GM12878 (cell line): ENCODE results near the gene UBE2F. TPM values are rescaled to one million over a fixed set of nuclear protein-coding genes. Genes with fewer than 3 reads are reported as not detected.

Experiments
- ATAC-seq: fragments of 200-7000 bp; cut with Tn5 transposase; 3 replicates; pipeline ENCODE4 v1.9.1; 2020; ENCODE audit warnings: mild to moderate bottlenecking, moderate library complexity
- Bru-seq: library from RNA; stranded (reverse); fragments of 400-500 nt; gene quantifications from one replicate; lab custom pipeline; 2021; lab: Mats Ljungman, UMichigan
- BruChase-seq, 2 experiments: library from RNA; stranded (reverse); fragments of 400-500 nt; gene quantifications; one replicate each; lab custom pipeline; 2021; lab: Mats Ljungman, UMichigan
- BruUV-seq: library from RNA; stranded (reverse); fragments of 400-500 nt; replicated peaks from 2 replicates; lab custom pipeline; 2021; lab: Mats Ljungman, UMichigan
- CTCF ChIA-PET: fragments of 300-600 bp; sonication (Branson Sonifier 250); formaldehyde crosslinking; extraction: SDS; loops from one replicate; lab custom pipeline; 2021; ENCODE audit warnings: inconsistent platforms; lab: Yijun Ruan, JAX
- POLR2A ChIA-PET: fragments of 350-600 bp; formaldehyde crosslinking; extraction: SDS; loops from one replicate; lab custom pipeline; 2021; ENCODE audit warnings: inconsistent platforms; lab: Charles Lee
- RAD21 ChIA-PET: fragments of 300-600 bp; sonication (Branson Sonifier 250); formaldehyde crosslinking; loops from one replicate; lab custom pipeline; 2023; ENCODE audit warnings: antibody characterized with exemption; ENCODE audit not compliant: unreplicated experiment; lab: Charles Lee
- SMC1A ChIA-PET: fragments of 300-600 bp; sonication (Branson Sonifier 250); formaldehyde crosslinking; loops from one replicate; lab custom pipeline; 2023; ENCODE audit not compliant: unreplicated experiment, uncharacterized antibody; lab: Charles Lee
- DNase-seq: peaks from one replicate; pipeline ENCODE4 v3.0.0-alpha.2; 2011; ENCODE audit warnings: low read depth, low spot score
- FAIRE-seq: peaks from 3 replicates; lab custom pipeline; 2011; peaks lifted over from hg19 to GRCh38; lab: Jason Lieb, UNC
- H2AFZ ChIP-seq: 2 replicates; pipeline ENCODE4 v1.6.0; 2011; ENCODE audit warnings: low read depth, low read length, control low read depth; ENCODE audit not compliant: control insufficient read depth
- H3K27ac ChIP-seq: 2 replicates; pipeline ENCODE4 v1.5.1; 2011; ENCODE audit warnings: control low read depth; ENCODE audit not compliant: control insufficient read depth, insufficient read depth
- H3K27me3 ChIP-seq, 2 experiments: replicated peaks in 1 of 2; 2 replicates each; pipeline versions ENCODE4 v1.6.0 to v1.6.1; 2011; ENCODE audit warnings: low read length in 1 of 2; ENCODE audit not compliant: control insufficient read depth in 2 of 2, insufficient read depth in 2 of 2
- H3K36me3 ChIP-seq, 2 experiments: 2 replicates each; pipeline ENCODE4 v1.5.1; 2011; ENCODE audit warnings: low read length in 1 of 2; ENCODE audit not compliant: control insufficient read depth in 2 of 2, insufficient read depth in 2 of 2
- H3K4me1 ChIP-seq: 2 replicates; pipeline ENCODE4 v1.6.1; 2011; ENCODE audit warnings: mild to moderate bottlenecking, low read length, moderate library complexity, mixed read lengths; ENCODE audit not compliant: control insufficient read depth, insufficient read depth
- H3K4me2 ChIP-seq: 2 replicates; pipeline ENCODE4 v1.6.0; 2011; ENCODE audit warnings: control low read depth; ENCODE audit not compliant: control insufficient read depth, insufficient read depth
- H3K4me3 ChIP-seq: fragments of 200-600 bp; sonication (generic); 2 replicates; pipeline ENCODE4 v1.5.1; 2016
- H3K79me2 ChIP-seq: 2 replicates; pipeline ENCODE4 v1.6.0; 2011; ENCODE audit warnings: low read length; ENCODE audit not compliant: control insufficient read depth, insufficient read depth
- H3K9ac ChIP-seq: 2 replicates; pipeline ENCODE4 v1.8.0; 2011; ENCODE audit warnings: low read length, control low read depth, mixed read lengths; ENCODE audit not compliant: control insufficient read depth, insufficient read depth
- H3K9me3 ChIP-seq: replicated peaks from 3 replicates; pipeline ENCODE4 v1.5.1; 2011; ENCODE audit warnings: mild to moderate bottlenecking, low read length; ENCODE audit not compliant: control insufficient read depth, insufficient read depth
- H4K20me1 ChIP-seq: 2 replicates; pipeline ENCODE4 v1.6.0; 2011; ENCODE audit not compliant: control insufficient read depth, insufficient read depth
- CBFB ChIP-seq: IDR thresholded peaks from 2 replicates; pipeline ENCODE4 v1.6.1; 2016; ENCODE audit warnings: antibody characterized with exemption, low read depth
- CEBPB ChIP-seq, 2 experiments: fragments of 150-350 bp in 1 of 2; IDR thresholded peaks; 2 replicates each; pipeline ENCODE4 v1.6.1; 2012 to 2014; ENCODE audit warnings: low read depth in 2 of 2, low read length in 2 of 2, borderline replicate concordance in 1 of 2, inconsistent platforms in 1 of 2
- FOXM1 ChIP-seq: IDR thresholded peaks from 2 replicates; pipeline ENCODE4 v1.6.1; 2012; ENCODE audit warnings: low read depth, mild to moderate bottlenecking, inconsistent platforms, low read length, moderate library complexity
- PML ChIP-seq: IDR thresholded peaks from 2 replicates; pipeline ENCODE4 v1.6.1; 2012; ENCODE audit warnings: low read length, inconsistent platforms
- RAD21 ChIP-seq: IDR thresholded peaks from 2 replicates; pipeline ENCODE4 v1.6.1; 2011; ENCODE audit warnings: mild to moderate bottlenecking, low read depth, low read length, moderate library complexity; ENCODE audit not compliant: insufficient read depth
- TBL1XR1 ChIP-seq: IDR thresholded peaks from 2 replicates; pipeline ENCODE4 v1.6.1; 2012; ENCODE audit warnings: low read depth, low read length, improper control_type of control experiment
- TCF3 ChIP-seq: IDR thresholded peaks from 2 replicates; pipeline ENCODE4 v1.6.1; 2012; ENCODE audit warnings: low read depth, mild to moderate bottlenecking, low read length, borderline replicate concordance; ENCODE audit not compliant: insufficient read depth
- WRNIP1 ChIP-seq: IDR thresholded peaks from 2 replicates; pipeline ENCODE4 v1.6.1; 2011; ENCODE audit warnings: low read depth, low read length, improper control_type of control experiment, borderline replicate concordance
- ZBED1 ChIP-seq: IDR thresholded peaks from 2 replicates; pipeline ENCODE4 v1.6.1; 2016; ENCODE audit warnings: borderline replicate concordance
- ZNF384 ChIP-seq: IDR thresholded peaks from 2 replicates; pipeline ENCODE4 v1.6.1; 2012; ENCODE audit warnings: low read depth, mild to moderate bottlenecking, low read length, improper control_type of control experiment, borderline replicate concordance
- WGBS: methylation state at CpG from one replicate; pipeline ENCODE4 v1.1.6; 2016; ENCODE audit warnings: low lambda C conversion rate; ENCODE audit not compliant: insufficient replicate concordance, insufficient coverage; ENCODE audit errors: missing lambda C conversion rate; 5-methylcytosine and 5-hydroxymethylcytosine counted together
- in situ Hi-C: fragments of 300-500 bp; cut with MboI; formaldehyde crosslinking; loops from 9 replicates; pipeline ENCODE4 v1.14.3; 2018; ENCODE audit warnings: mixed read lengths
- intact Hi-C: fragments of 100-400 bp; cut with micrococcal nuclease; formaldehyde crosslinking; loops from one replicate; pipeline ENCODE4 v1.14.2; 2022; ENCODE audit not compliant: unreplicated experiment
- long read RNA-seq, 2 experiments: library from polyadenylated mRNA; unstranded; transcript quantifications; one replicate each; pipeline ENCODE4 v2.0.0, GENCODE V29; 2019 to 2020
- polyA minus RNA-seq, 3 experiments: library from RNA; depleted of rRNA, polyadenylated mRNA; stranded (reverse); fragments of >200 nt; gene quantifications; 2 replicates each; pipeline ENCODE4 v1.2.3, GENCODE V29; 2011
- polyA plus RNA-seq, 11 experiments: library from polyadenylated mRNA; depleted of rRNA in 4 of 11; unstranded in 6 of 11; stranded (reverse) in 5 of 11; fragments of >200 nt; fragmentation: Nextera tagmentation in 4 of 11; fragmentation: Illumina TruSeq in 1 of 11; extraction: Ambion mirVana in 4 of 11; extraction: Trizol in 1 of 11; gene quantifications; 1 replicate in 1 of 11; 2 replicates in 10 of 11; pipeline versions ENCODE4 v1.2.1 to v1.2.3, GENCODE V29; 2011 to 2016; ENCODE audit warnings: inconsistent platforms in 2 of 11, missing spikeins in 2 of 11, low read depth in 1 of 11
- total RNA-seq, 4 experiments: library from RNA; depleted of rRNA in 3 of 4; stranded (reverse); fragments of >200 nt in 3 of 4; fragmentation: Illumina TruSeq in 1 of 4; extraction: Trizol in 1 of 4; gene quantifications; 2 replicates each; pipeline versions ENCODE4 v1.2.1 to v1.2.3, GENCODE V29; 2013 to 2021
- TF ChIP-seq, protein P1 (sequence below): IDR thresholded peaks from 2 replicates; pipeline ENCODE4 v1.6.1; 2011; ENCODE audit warnings: low read depth, mild to moderate bottlenecking, low read length, moderate library complexity, borderline replicate concordance; ENCODE audit errors: extremely low read depth
- TF ChIP-seq, protein P2 (sequence below): IDR thresholded peaks from 2 replicates; pipeline ENCODE4 v1.6.1; 2012; ENCODE audit warnings: low read depth, low read length, improper control_type of control experiment
- TF ChIP-seq, protein P3 (sequence below): fragments of 450-650 bp; conservative IDR thresholded peaks from 2 replicates; pipeline ENCODE4 v1.6.1; 2017; ENCODE audit warnings: mild to moderate bottlenecking, moderate library complexity

The UBE2F gene, protein sequence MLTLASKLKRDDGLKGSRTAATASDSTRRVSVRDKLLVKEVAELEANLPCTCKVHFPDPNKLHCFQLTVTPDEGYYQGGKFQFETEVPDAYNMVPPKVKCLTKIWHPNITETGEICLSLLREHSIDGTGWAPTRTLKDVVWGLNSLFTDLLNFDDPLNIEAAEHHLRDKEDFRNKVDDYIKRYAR
- 24.5 and 32.9 TPM in 2 replicates for total RNA-seq (2013; cell fraction: nucleolus; rRNA removed)
- 18.2 and 26.3 TPM in 2 replicates for total RNA-seq (2014; rRNA removed)
- 28.0 and 30.3 TPM in 2 replicates for total RNA-seq (2014; rRNA removed; fragmentation: Illumina TruSeq; extraction: Trizol)
- total RNA-seq (2021) = 26.1 and 27.7 TPM in 2 replicates
- polyA plus RNA-seq (2011; ENCODE audit: low read depth) = 12.6 TPM
- 56.6 and 59.8 TPM in 2 replicates for polyA plus RNA-seq (2011; rRNA removed)
- polyA plus RNA-seq (2011; cell fraction: cytosol; rRNA removed) = 33.5 and 49.0 TPM in 2 replicates
- polyA plus RNA-seq (2011; cell fraction: nucleus; rRNA removed) = 16.7 and 18.0 TPM in 2 replicates
- 13.1 and 16.0 TPM in 2 replicates for polyA plus RNA-seq (2012)
- polyA plus RNA-seq (2014; fragmentation: Illumina TruSeq; extraction: Trizol) = 47.6 and 53.7 TPM in 2 replicates
- 10 to 100 TPM; 12.3 to 21.9 TPM for polyA plus RNA-seq (2014; fragmentation: Nextera tagmentation; extraction: Ambion mirVana)
- polyA plus RNA-seq (2014; rRNA removed) = 34.9 and 39.9 TPM in 2 replicates
- polyA plus RNA-seq (2016; fragmentation: Nextera tagmentation; extraction: Ambion mirVana) = 10 to 100 TPM; 58.1 to 64.4 TPM
- polyA minus RNA-seq (2011; rRNA and poly(A)+ RNA removed) = 15.0 and 19.3 TPM in 2 replicates
- 6.4 and 13.5 TPM in 2 replicates for polyA minus RNA-seq (2011; cell fraction: cytosol; rRNA and poly(A)+ RNA removed)
- 12.8 and 21.8 TPM in 2 replicates for polyA minus RNA-seq (2011; cell fraction: nucleus; rRNA and poly(A)+ RNA removed)
- Bru-seq, nascent RNA = percentile 70 among the genes with signal in this experiment
- BruChase-seq, experiment 1, labeled RNA remaining after a 6-hour chase = percentile 93 among the genes with signal in this experiment
- percentile 86 among the genes with signal in this experiment for BruChase-seq, experiment 2, labeled RNA remaining after a 2-hour chase
- long read RNA-seq, experiment 1, transcript UBE2F-201 (10 exons, 2,009 nt) = major isoform, 30 of 47 reads
- long read RNA-seq, experiment 1, partial matches to known transcripts = 7 of 47 reads
- long read RNA-seq, experiment 1, other reads (novel, unspliced or antisense) = 4 of 47 reads
- long read RNA-seq, experiment 2, transcript UBE2F-201 (10 exons, 2,009 nt) = major isoform, 133 of 178 reads
- long read RNA-seq, experiment 2, transcript UBE2F-215 (9 exons, 1,242 nt) = minor isoform, 7 of 178 reads
- long read RNA-seq, experiment 2, partial matches to known transcripts = 8 of 178 reads
- long read RNA-seq, experiment 2, other reads (novel, unspliced or antisense) = 16 of 178 reads

DNA sequence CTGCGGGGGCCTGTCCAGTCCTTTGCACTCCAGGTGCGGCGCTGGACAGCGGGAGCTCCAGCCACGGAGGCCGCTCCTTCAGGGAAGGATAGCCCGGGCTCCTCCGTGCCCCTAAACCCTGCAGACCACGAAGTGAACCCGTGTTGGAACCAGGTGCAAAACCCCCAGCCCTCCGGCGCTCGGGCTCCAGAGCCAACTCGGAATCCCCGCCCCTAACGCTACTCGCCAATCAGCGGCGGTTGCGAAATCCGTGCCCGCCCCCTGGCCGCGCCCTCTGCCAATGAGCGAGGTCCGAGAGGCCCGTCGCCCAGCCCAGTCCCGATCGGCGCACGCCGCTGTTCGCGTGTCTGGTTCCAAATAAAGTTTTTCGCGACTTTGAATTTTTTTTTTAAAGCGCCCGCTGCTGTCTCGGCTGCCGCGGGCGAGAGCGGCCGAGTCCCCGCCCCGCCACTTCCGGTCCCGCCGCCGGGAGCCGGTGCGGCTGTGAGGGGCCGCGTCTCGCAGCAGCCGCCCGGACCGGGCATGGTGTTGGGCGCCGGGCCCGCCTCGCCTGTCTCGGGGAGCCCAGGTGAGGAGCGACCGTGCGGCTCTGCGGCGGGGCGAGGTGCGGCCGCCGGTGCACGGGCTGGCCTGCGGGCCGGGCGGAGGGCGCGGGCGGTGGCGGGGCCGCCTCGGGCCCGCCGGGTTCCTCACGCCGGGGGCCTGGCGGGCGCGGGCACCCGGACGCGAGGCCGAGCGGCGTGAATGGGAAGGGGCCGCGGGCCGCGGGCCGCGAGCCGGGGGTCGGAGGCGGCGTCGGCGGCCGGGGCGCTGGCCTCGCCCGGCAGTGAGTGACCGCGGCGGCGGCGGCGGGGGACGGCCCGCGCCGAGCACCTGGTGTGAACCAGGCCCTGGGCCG is at the start of gene UBE2F:
Gene UBE2F, plus strand, starts transcription at position 450 of the 898 bp plus-strand sequence. CDS start 6,094 bp downstream, outside the sequence.
- H3K36me3 ChIP-seq = no peaks in the 10 kb centered on the region
- peaks cover 4% of the 10 kb centered on the region; the same call in 2 of the 3 replicates for H3K9me3 ChIP-seq
- DNase-seq = peak; percentile 76
- FAIRE-seq = peak; percentile 77
- peak within 1 kb of the TSS; percentile 76 for H3K4me3 ChIP-seq
- ChIA-PET CTCF (interaction anchor here (0.5 kb wide), 1 partner anchor 194 kb away, joined by 3 read pairs; no protein-coding TSS in a partner anchor), RAD21 (no interaction called here), POLR2A (no interaction called here), SMC1A (no interaction called here)
- peak within 1 kb of the TSS; percentile 99 for H3K4me2 ChIP-seq
- WGBS = 1% methylated on average over 92 of the region's 123 CpGs
- H2AFZ ChIP-seq = peak within 1 kb of the TSS; percentile 96
- in situ Hi-C loops = no loop called here
- H3K27me3 ChIP-seq = no peaks in the 10 kb centered on the region; a peak in 1 of 4 replicates
- H3K9ac ChIP-seq = peak within 1 kb of the TSS; percentile 78
- H3K4me1 ChIP-seq = peaks cover 19% of the 10 kb centered on the region
- intact Hi-C loops = loop anchor here (5.0 kb wide), 1 partner anchor 95 kb away; the partner anchor contains the start of gene SCLY
- 0 out of 2 replicates have a peak within 1 kb of the TSS, but pooled peaks have one; percentile 8 for H3K27ac ChIP-seq
- H4K20me1 ChIP-seq = no peaks in the 10 kb centered on the region
- H3K79me2 ChIP-seq = peaks cover 27% of the 10 kb centered on the region
- no TSS peak for BruUV-seq
- peak; percentile 97 for ATAC-seq
- TF ChIP-seq TCF3 (no peak), ZBED1 (no peak), WRNIP1 (no peak), FOXM1 (no peak), ZNF384 (peak; percentile 100), RAD21 (no peak), CBFB (no peak), TBL1XR1 (no peak), CEBPB (IDR thresholded peaks at IDR 0.05; ENCODE audit: borderline replicate concordance in 1 of 2, low read depth in 2 of 2, low read length in 2 of 2) (peak in 1 of 2 experiments; percentile 91; a peak in 2 of 4 replicates), PML (no peak)
- TF ChIP-seq, protein P1, sequence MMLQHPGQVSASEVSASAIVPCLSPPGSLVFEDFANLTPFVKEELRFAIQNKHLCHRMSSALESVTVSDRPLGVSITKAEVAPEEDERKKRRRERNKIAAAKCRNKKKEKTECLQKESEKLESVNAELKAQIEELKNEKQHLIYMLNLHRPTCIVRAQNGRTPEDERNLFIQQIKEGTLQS = no peak
- TF ChIP-seq, protein P2, sequence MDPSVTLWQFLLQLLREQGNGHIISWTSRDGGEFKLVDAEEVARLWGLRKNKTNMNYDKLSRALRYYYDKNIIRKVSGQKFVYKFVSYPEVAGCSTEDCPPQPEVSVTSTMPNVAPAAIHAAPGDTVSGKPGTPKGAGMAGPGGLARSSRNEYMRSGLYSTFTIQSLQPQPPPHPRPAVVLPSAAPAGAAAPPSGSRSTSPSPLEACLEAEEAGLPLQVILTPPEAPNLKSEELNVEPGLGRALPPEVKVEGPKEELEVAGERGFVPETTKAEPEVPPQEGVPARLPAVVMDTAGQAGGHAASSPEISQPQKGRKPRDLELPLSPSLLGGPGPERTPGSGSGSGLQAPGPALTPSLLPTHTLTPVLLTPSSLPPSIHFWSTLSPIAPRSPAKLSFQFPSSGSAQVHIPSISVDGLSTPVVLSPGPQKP = peak; percentile 89; the same call in 1 of the 2 replicates
- TF ChIP-seq, protein P3, sequence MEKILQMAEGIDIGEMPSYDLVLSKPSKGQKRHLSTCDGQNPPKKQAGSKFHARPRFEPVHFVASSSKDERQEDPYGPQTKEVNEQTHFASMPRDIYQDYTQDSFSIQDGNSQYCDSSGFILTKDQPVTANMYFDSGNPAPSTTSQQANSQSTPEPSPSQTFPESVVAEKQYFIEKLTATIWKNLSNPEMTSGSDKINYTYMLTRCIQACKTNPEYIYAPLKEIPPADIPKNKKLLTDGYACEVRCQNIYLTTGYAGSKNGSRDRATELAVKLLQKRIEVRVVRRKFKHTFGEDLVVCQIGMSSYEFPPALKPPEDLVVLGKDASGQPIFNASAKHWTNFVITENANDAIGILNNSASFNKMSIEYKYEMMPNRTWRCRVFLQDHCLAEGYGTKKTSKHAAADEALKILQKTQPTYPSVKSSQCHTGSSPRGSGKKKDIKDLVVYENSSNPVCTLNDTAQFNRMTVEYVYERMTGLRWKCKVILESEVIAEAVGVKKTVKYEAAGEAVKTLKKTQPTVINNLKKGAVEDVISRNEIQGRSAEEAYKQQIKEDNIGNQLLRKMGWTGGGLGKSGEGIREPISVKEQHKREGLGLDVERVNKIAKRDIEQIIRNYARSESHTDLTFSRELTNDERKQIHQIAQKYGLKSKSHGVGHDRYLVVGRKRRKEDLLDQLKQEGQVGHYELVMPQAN = no peak; the same call in none of the 2 replicates
